Measurements from ENCODE around the gene NPAS3. TPM values are rescaled to one million over a fixed set of nuclear protein-coding genes. Genes with fewer than 3 reads are reported as not detected.

The NPAS3 gene
- total and polyA plus RNA-seq, 7 donors, result 0.36 to 6.4 (median 4.6) TPM; not detected in 2

- Histone ChIP-seq H3K27me3 (no peaks in the 10 kb centered on the region), H3K9me3 (no peaks in the 10 kb centered on the region), H3K36me3 (no peaks in the 10 kb centered on the region), H3K4me3 (no peak overlapping the region), H3K27ac (no peak overlapping the region), H3K4me1 (peaks cover 0 to 8% (median 0%) of the 10 kb centered on the region in 4 donors)
- WGBS, 2 donors, result 90 to 94% methylated on average over 1 of the region's 1 CpG
- DNase-seq, result no peak
- TF ChIP-seq EP300 (IDR thresholded peaks at IDR 0.05) (no peak), CTCF (IDR thresholded peaks at IDR 0.05) (no peak), POLR2A (IDR thresholded peaks at IDR 0.05) (no peak), POLR2AphosphoS5 (IDR thresholded peaks at IDR 0.05) (no peak)
- intact Hi-C loops (cut with DNase I), result no loop called here
Measured at GRCh38 chr14:33730156-33730555, 791.5 kb downstream of the NPAS3 start.

GRCh38 chr14:33732175-33732574 is 793.5 kb downstream of the NPAS3 start:
- DNase-seq, result no peak
- Histone ChIP-seq H3K27ac (no peak overlapping the region), H3K4me3 (no peak overlapping the region), H3K4me1 (peaks cover 0 to 8% (median 0%) of the 10 kb centered on the region in 4 donors), H3K36me3 (no peaks in the 10 kb centered on the region), H3K9me3 (no peaks in the 10 kb centered on the region), H3K27me3 (no peaks in the 10 kb centered on the region)
- intact Hi-C loops (cut with DNase I), result no loop called here
- TF ChIP-seq CTCF (IDR thresholded peaks at IDR 0.05) (no peak), POLR2AphosphoS5 (IDR thresholded peaks at IDR 0.05) (no peak), EP300 (IDR thresholded peaks at IDR 0.05) (no peak), POLR2A (IDR thresholded peaks at IDR 0.05) (no peak)
- 90 to 92% methylated on average over 7 of the region's 7 CpGs for WGBS, 2 donors

GRCh38 chr14:33733310-33733709 is 794.6 kb downstream of the NPAS3 start:
- DNase-seq, result no peak
- no peaks in the 10 kb centered on the region for H3K9me3 ChIP-seq
- H3K4me3 ChIP-seq, result no peak overlapping the region
- intact Hi-C loops (cut with DNase I), result no loop called here
- H3K36me3 ChIP-seq, result no peaks in the 10 kb centered on the region
- no peaks in the 10 kb centered on the region for H3K4me1 ChIP-seq
- no peak for TF ChIP-seq EP300 (IDR thresholded peaks at IDR 0.05)
- no peaks in the 10 kb centered on the region for H3K27me3 ChIP-seq
- H3K27ac ChIP-seq, result no peak overlapping the region
- WGBS, 2 donors, result 91 to 92% methylated on average over 6 of the region's 6 CpGs

GRCh38 chr14:33733721-33734120 is 795.0 kb downstream of the NPAS3 start:
- intact Hi-C loops (cut with DNase I), result no loop called here
- Histone ChIP-seq H3K27ac (no peak overlapping the region), H3K4me3 (no peak overlapping the region), H3K9me3 (no peaks in the 10 kb centered on the region), H3K4me1 (no peaks in the 10 kb centered on the region), H3K36me3 (no peaks in the 10 kb centered on the region), H3K27me3 (no peaks in the 10 kb centered on the region)
- no peak for DNase-seq
- TF ChIP-seq EP300 (IDR thresholded peaks at IDR 0.05) (no peak), CTCF (IDR thresholded peaks at IDR 0.05) (no peak), POLR2AphosphoS5 (IDR thresholded peaks at IDR 0.05) (no peak), POLR2A (IDR thresholded peaks at IDR 0.05) (no peak)

- intact Hi-C loops (cut with DNase I), result no loop called here
- WGBS, 2 donors, result 55 to 79% methylated on average over 3 of the region's 3 CpGs
Measured at GRCh38 chr14:33734387-33734786, 795.7 kb downstream of the NPAS3 start.

More at GRCh38 chr14:33734387-33734786, 795.7 kb downstream of the NPAS3 start:
- Histone ChIP-seq H3K36me3 (no peaks in the 10 kb centered on the region), H3K27ac (no peak overlapping the region), H3K9me3 (no peaks in the 10 kb centered on the region), H3K4me3 (no peak overlapping the region), H3K27me3 (no peaks in the 10 kb centered on the region), H3K4me1 (no peaks in the 10 kb centered on the region)
- no peak for DNase-seq
- TF ChIP-seq POLR2AphosphoS5 (IDR thresholded peaks at IDR 0.05) (no peak), POLR2A (IDR thresholded peaks at IDR 0.05) (no peak), EP300 (IDR thresholded peaks at IDR 0.05) (no peak), CTCF (IDR thresholded peaks at IDR 0.05) (no peak)

All from sigmoid colon (tissue), 7 donors.